WTC11 (cell line): ENCODE results near the gene ALK. TPM values are rescaled to one million over a fixed set of nuclear protein-coding genes. Genes with fewer than 3 reads are reported as not detected.

ENCODE experiments used
- ATAC-seq: fragments of 200-7000 bp; cut with Tn5 transposase; 2 replicates; pipeline ENCODE4 v1.10.0; 2021; ENCODE audit warnings: mild to moderate bottlenecking, moderate library complexity
- CTCF ChIA-PET: fragments of 300-600 bp; sonication (Branson Sonifier 250); formaldehyde crosslinking; loops from one replicate; lab custom pipeline; 2021; ENCODE audit warnings: antibody characterized with exemption; lab: Charles Lee
- POLR2A ChIA-PET: fragments of 350-600 bp; sonication (Branson Sonifier 250); formaldehyde crosslinking; loops from one replicate; lab custom pipeline; 2021; ENCODE audit warnings: antibody characterized with exemption; lab: Charles Lee
- DNase-seq: peaks from one replicate; pipeline ENCODE4 v3.0.0; 2021; ENCODE audit warnings: low spot score
- H3K27ac Mint-ChIP-seq: 2 replicates; pipeline ENCODE4 v1.8.0; 2021; ENCODE audit warnings: mixed read lengths
- H3K27me3 Mint-ChIP-seq: 2 replicates; pipeline ENCODE4 v1.8.0; 2021; ENCODE audit warnings: low read depth, mild to moderate bottlenecking, moderate library complexity, mixed read lengths
- H3K36me3 Mint-ChIP-seq: 2 replicates; pipeline ENCODE4 v1.8.0; 2021; ENCODE audit warnings: mixed read lengths
- H3K4me1 Mint-ChIP-seq: 2 replicates; pipeline ENCODE4 v1.8.0; 2022; ENCODE audit warnings: mixed read lengths
- H3K4me3 Mint-ChIP-seq: 2 replicates; pipeline ENCODE4 v1.8.0; 2021; ENCODE audit warnings: mild to moderate bottlenecking, moderate library complexity, mixed read lengths
- H3K9me3 Mint-ChIP-seq: 2 replicates; pipeline ENCODE4 v1.8.0; 2021; ENCODE audit warnings: mixed read lengths
- ATF1 ChIP-seq: sonication (generic); formaldehyde crosslinking; IDR thresholded peaks from 2 replicates; pipeline ENCODE4 v1.8.1; 2023; ENCODE audit warnings: mild to moderate bottlenecking, moderate library complexity, missing genetic modification reagents
- CREB1 ChIP-seq: sonication (generic); formaldehyde crosslinking; IDR thresholded peaks from 2 replicates; pipeline ENCODE4 v1.8.0; 2023; ENCODE audit warnings: mild to moderate bottlenecking, missing genetic modification reagents
- ELF4 ChIP-seq: sonication (generic); formaldehyde crosslinking; IDR thresholded peaks from 2 replicates; pipeline ENCODE4 v1.8.1; 2022; ENCODE audit warnings: low read depth, mild to moderate bottlenecking, moderate library complexity, missing genetic modification reagents
- GABPB1 ChIP-seq: sonication (generic); formaldehyde crosslinking; IDR thresholded peaks from 2 replicates; pipeline ENCODE4 v1.8.1; 2023; ENCODE audit warnings: mild to moderate bottlenecking, missing genetic modification reagents
- IRF2 ChIP-seq: sonication (generic); formaldehyde crosslinking; IDR thresholded peaks from 2 replicates; pipeline ENCODE4 v1.8.0; 2022; ENCODE audit warnings: low read depth, missing genetic modification reagents, borderline replicate concordance
- NFATC4 ChIP-seq: fragments of 250-450 bp; sonication (Bioruptor Pico); IDR thresholded peaks from 2 replicates; pipeline ENCODE4 v1.9.0; 2021; ENCODE audit warnings: mild to moderate bottlenecking
- NFE2L1 ChIP-seq: sonication (generic); formaldehyde crosslinking; IDR thresholded peaks from 2 replicates; pipeline ENCODE4 v1.8.1; 2023; ENCODE audit warnings: missing genetic modification reagents
- NFYB ChIP-seq: sonication (generic); formaldehyde crosslinking; conservative IDR thresholded peaks from 2 replicates; pipeline ENCODE4 v1.8.0; 2022; ENCODE audit warnings: low read depth, missing genetic modification reagents
- NR3C1 ChIP-seq: sonication (generic); formaldehyde crosslinking; conservative IDR thresholded peaks from 2 replicates; pipeline ENCODE4 v1.8.1; 2023; ENCODE audit warnings: low read depth, mild to moderate bottlenecking, missing genetic modification reagents
- OVOL2 ChIP-seq: fragments of 250-450 bp; sonication (Bioruptor Pico); IDR thresholded peaks from 2 replicates; pipeline ENCODE4 v1.9.0; 2021; ENCODE audit warnings: mild to moderate bottlenecking, borderline replicate concordance
- PRRX2 ChIP-seq: fragments of 250-450 bp; sonication (Bioruptor Pico); IDR thresholded peaks from 2 replicates; pipeline ENCODE4 v1.8.0; 2021; ENCODE audit warnings: mild to moderate bottlenecking
- SP1 ChIP-seq: sonication (generic); formaldehyde crosslinking; conservative IDR thresholded peaks from 2 replicates; pipeline ENCODE4 v1.8.1; 2022; ENCODE audit warnings: missing genetic modification reagents
- TCF7 ChIP-seq: sonication (generic); formaldehyde crosslinking; IDR thresholded peaks from 2 replicates; pipeline ENCODE4 v1.8.0; 2022; ENCODE audit warnings: mild to moderate bottlenecking, low read depth, missing genetic modification reagents, moderate library complexity
- ZBTB21 ChIP-seq: sonication (generic); formaldehyde crosslinking; IDR thresholded peaks from 2 replicates; pipeline ENCODE4 v1.8.1; 2023; ENCODE audit warnings: mild to moderate bottlenecking, missing genetic modification reagents, borderline replicate concordance
- ZNF232 ChIP-seq: sonication (generic); formaldehyde crosslinking; IDR thresholded peaks from 2 replicates; pipeline ENCODE4 v1.8.0; 2022; ENCODE audit warnings: mild to moderate bottlenecking, missing genetic modification reagents
- ZNF317 ChIP-seq: sonication (generic); formaldehyde crosslinking; IDR thresholded peaks from 2 replicates; pipeline ENCODE4 v1.8.1; 2023; ENCODE audit warnings: low read depth, mild to moderate bottlenecking, moderate library complexity, missing genetic modification reagents, borderline replicate concordance
- ZNF416 ChIP-seq: fragments of 250-450 bp; sonication (Bioruptor Pico); IDR thresholded peaks from 2 replicates; pipeline ENCODE4 v1.9.0; 2021; ENCODE audit warnings: mild to moderate bottlenecking, inconsistent platforms
- total RNA-seq: library from RNA; stranded (reverse); gene quantifications from 3 replicates; pipeline ENCODE4 v1.2.3, GENCODE V29; 2021
- TF ChIP-seq, protein P1 (sequence below): sonication (generic); formaldehyde crosslinking; conservative IDR thresholded peaks from 2 replicates; pipeline ENCODE4 v1.8.1; 2023; ENCODE audit warnings: mild to moderate bottlenecking, low read depth, missing genetic modification reagents, moderate library complexity
- TF ChIP-seq, protein P2 (sequence below): sonication (generic); formaldehyde crosslinking; IDR thresholded peaks from 2 replicates; pipeline ENCODE4 v1.8.0; 2023; ENCODE audit warnings: mild to moderate bottlenecking, missing genetic modification reagents
- TF ChIP-seq, protein P3 (sequence below): sonication (generic); formaldehyde crosslinking; IDR thresholded peaks from 2 replicates; pipeline ENCODE4 v1.8.1; 2023; ENCODE audit warnings: mild to moderate bottlenecking, missing genetic modification reagents, borderline replicate concordance
- TF ChIP-seq, protein P4 (sequence below): sonication (generic); formaldehyde crosslinking; IDR thresholded peaks from 2 replicates; pipeline ENCODE4 v1.8.1; 2022; ENCODE audit warnings: mild to moderate bottlenecking, missing genetic modification reagents, moderate library complexity, borderline replicate concordance
- TF ChIP-seq, protein P5 (sequence below): sonication (generic); formaldehyde crosslinking; IDR thresholded peaks from 2 replicates; pipeline ENCODE4 v1.8.1; 2023; ENCODE audit warnings: mild to moderate bottlenecking, missing genetic modification reagents
- TF ChIP-seq, protein P6 (sequence below): sonication (generic); formaldehyde crosslinking; IDR thresholded peaks from 2 replicates; pipeline ENCODE4 v1.8.1; 2022; ENCODE audit warnings: missing genetic modification reagents, borderline replicate concordance

ALK gene
- total RNA-seq, 1 experiment from 2014 or later: not detected

DNA sequence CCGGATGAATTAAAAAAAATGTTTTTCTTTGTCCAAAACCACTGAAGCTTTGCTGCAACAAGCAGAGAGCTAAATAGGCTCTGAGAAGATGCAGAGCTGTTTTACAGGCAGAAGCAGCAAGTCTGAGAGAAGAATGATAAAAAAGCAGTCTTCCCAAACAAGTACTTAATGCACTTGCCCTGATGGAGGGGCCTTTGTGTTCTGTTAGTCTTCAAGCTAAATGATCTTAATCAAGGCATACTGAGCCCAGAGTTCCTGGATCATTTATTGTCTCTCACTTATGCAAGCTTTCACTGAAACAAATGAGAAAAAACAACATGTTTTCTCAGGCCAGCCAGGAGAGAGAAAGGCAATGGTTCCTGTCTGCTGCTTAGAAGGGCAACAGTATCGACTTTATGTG is 653.7 kb downstream of the ALK start:
- Mint-ChIP-seq H3K36me3 (0 out of 2 replicates have a peak, but pooled peaks cover 3% of the 10 kb centered on the region), H3K27ac (no peak overlapping the region), H3K4me3 (no peak overlapping the region), H3K9me3 (peaks cover 21% of the 10 kb centered on the region)
- ATAC-seq: no peak
- POLR2A ChIA-PET: no interaction called here
- no peak for TF ChIP-seq ZNF416
- TF ChIP-seq OVOL2: no peak
- no peak for TF ChIP-seq SP1
- no peak for TF ChIP-seq IRF2
- TF ChIP-seq PRRX2: no peak
- TF ChIP-seq, protein P1, sequence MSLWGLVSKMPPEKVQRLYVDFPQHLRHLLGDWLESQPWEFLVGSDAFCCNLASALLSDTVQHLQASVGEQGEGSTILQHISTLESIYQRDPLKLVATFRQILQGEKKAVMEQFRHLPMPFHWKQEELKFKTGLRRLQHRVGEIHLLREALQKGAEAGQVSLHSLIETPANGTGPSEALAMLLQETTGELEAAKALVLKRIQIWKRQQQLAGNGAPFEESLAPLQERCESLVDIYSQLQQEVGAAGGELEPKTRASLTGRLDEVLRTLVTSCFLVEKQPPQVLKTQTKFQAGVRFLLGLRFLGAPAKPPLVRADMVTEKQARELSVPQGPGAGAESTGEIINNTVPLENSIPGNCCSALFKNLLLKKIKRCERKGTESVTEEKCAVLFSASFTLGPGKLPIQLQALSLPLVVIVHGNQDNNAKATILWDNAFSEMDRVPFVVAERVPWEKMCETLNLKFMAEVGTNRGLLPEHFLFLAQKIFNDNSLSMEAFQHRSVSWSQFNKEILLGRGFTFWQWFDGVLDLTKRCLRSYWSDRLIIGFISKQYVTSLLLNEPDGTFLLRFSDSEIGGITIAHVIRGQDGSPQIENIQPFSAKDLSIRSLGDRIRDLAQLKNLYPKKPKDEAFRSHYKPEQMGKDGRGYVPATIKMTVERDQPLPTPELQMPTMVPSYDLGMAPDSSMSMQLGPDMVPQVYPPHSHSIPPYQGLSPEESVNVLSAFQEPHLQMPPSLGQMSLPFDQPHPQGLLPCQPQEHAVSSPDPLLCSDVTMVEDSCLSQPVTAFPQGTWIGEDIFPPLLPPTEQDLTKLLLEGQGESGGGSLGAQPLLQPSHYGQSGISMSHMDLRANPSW (CRISPR knock-in tag): no peak
- TF ChIP-seq, all 79 proteins: peak for 0
- H3K4me1 Mint-ChIP-seq: peaks cover 12% of the 10 kb centered on the region
- no peak for DNase-seq
- CTCF ChIA-PET: no interaction called here
- H3K27me3 Mint-ChIP-seq: no peaks in the 10 kb centered on the region; the same call in 1 of the 2 replicates

DNA sequence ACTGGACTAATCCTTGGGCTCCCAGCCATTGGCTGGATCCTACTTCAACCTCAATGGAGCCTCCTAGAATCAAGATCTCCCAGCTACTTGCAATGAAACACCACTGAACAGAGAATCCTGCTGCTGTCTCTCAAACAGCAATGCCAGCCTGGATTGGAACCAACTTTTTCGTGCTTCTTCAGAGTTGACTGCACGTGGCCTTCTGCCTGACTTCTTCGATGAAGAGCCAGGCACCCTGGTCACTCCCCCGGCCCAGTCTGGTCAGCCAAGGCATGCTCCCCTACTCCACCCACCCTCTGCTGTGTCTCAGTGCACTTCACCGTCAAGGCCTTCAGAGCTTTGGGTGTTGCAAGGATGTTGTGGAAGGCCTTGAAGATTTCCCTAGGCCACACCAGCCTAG is 657.5 kb downstream of the ALK start:
- POLR2A ChIA-PET: no interaction called here
- no peak for TF ChIP-seq IRF2
- TF ChIP-seq NFATC4 (CRISPR knock-in tag): no peak
- no peak for TF ChIP-seq SP1
- TF ChIP-seq, protein P2, sequence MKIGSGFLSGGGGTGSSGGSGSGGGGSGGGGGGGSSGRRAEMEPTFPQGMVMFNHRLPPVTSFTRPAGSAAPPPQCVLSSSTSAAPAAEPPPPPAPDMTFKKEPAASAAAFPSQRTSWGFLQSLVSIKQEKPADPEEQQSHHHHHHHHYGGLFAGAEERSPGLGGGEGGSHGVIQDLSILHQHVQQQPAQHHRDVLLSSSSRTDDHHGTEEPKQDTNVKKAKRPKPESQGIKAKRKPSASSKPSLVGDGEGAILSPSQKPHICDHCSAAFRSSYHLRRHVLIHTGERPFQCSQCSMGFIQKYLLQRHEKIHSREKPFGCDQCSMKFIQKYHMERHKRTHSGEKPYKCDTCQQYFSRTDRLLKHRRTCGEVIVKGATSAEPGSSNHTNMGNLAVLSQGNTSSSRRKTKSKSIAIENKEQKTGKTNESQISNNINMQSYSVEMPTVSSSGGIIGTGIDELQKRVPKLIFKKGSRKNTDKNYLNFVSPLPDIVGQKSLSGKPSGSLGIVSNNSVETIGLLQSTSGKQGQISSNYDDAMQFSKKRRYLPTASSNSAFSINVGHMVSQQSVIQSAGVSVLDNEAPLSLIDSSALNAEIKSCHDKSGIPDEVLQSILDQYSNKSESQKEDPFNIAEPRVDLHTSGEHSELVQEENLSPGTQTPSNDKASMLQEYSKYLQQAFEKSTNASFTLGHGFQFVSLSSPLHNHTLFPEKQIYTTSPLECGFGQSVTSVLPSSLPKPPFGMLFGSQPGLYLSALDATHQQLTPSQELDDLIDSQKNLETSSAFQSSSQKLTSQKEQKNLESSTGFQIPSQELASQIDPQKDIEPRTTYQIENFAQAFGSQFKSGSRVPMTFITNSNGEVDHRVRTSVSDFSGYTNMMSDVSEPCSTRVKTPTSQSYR: no peak
- no peak for TF ChIP-seq TCF7 (CRISPR knock-in tag)
- TF ChIP-seq, protein P3, sequence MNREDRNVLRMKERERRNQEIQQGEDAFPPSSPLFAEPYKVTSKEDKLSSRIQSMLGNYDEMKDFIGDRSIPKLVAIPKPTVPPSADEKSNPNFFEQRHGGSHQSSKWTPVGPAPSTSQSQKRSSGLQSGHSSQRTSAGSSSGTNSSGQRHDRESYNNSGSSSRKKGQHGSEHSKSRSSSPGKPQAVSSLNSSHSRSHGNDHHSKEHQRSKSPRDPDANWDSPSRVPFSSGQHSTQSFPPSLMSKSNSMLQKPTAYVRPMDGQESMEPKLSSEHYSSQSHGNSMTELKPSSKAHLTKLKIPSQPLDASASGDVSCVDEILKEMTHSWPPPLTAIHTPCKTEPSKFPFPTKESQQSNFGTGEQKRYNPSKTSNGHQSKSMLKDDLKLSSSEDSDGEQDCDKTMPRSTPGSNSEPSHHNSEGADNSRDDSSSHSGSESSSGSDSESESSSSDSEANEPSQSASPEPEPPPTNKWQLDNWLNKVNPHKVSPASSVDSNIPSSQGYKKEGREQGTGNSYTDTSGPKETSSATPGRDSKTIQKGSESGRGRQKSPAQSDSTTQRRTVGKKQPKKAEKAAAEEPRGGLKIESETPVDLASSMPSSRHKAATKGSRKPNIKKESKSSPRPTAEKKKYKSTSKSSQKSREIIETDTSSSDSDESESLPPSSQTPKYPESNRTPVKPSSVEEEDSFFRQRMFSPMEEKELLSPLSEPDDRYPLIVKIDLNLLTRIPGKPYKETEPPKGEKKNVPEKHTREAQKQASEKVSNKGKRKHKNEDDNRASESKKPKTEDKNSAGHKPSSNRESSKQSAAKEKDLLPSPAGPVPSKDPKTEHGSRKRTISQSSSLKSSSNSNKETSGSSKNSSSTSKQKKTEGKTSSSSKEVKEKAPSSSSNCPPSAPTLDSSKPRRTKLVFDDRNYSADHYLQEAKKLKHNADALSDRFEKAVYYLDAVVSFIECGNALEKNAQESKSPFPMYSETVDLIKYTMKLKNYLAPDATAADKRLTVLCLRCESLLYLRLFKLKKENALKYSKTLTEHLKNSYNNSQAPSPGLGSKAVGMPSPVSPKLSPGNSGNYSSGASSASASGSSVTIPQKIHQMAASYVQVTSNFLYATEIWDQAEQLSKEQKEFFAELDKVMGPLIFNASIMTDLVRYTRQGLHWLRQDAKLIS (CRISPR knock-in tag): no peak
- no peak for TF ChIP-seq NR3C1 (CRISPR knock-in tag)
- no peak for TF ChIP-seq ZNF317 (CRISPR knock-in tag)
- TF ChIP-seq, protein P4, sequence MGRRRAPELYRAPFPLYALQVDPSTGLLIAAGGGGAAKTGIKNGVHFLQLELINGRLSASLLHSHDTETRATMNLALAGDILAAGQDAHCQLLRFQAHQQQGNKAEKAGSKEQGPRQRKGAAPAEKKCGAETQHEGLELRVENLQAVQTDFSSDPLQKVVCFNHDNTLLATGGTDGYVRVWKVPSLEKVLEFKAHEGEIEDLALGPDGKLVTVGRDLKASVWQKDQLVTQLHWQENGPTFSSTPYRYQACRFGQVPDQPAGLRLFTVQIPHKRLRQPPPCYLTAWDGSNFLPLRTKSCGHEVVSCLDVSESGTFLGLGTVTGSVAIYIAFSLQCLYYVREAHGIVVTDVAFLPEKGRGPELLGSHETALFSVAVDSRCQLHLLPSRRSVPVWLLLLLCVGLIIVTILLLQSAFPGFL (CRISPR knock-in tag): no peak
- no peak for TF ChIP-seq ATF1 (CRISPR knock-in tag)
- TF ChIP-seq GABPB1 (CRISPR knock-in tag): no peak
- TF ChIP-seq CREB1 (CRISPR knock-in tag): no peak
- TF ChIP-seq, protein P5, sequence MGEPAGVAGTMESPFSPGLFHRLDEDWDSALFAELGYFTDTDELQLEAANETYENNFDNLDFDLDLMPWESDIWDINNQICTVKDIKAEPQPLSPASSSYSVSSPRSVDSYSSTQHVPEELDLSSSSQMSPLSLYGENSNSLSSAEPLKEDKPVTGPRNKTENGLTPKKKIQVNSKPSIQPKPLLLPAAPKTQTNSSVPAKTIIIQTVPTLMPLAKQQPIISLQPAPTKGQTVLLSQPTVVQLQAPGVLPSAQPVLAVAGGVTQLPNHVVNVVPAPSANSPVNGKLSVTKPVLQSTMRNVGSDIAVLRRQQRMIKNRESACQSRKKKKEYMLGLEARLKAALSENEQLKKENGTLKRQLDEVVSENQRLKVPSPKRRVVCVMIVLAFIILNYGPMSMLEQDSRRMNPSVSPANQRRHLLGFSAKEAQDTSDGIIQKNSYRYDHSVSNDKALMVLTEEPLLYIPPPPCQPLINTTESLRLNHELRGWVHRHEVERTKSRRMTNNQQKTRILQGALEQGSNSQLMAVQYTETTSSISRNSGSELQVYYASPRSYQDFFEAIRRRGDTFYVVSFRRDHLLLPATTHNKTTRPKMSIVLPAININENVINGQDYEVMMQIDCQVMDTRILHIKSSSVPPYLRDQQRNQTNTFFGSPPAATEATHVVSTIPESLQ (CRISPR knock-in tag): no peak
- TF ChIP-seq NFYB (CRISPR knock-in tag): no peak
- TF ChIP-seq ZBTB21 (CRISPR knock-in tag): no peak
- TF ChIP-seq, protein P6, sequence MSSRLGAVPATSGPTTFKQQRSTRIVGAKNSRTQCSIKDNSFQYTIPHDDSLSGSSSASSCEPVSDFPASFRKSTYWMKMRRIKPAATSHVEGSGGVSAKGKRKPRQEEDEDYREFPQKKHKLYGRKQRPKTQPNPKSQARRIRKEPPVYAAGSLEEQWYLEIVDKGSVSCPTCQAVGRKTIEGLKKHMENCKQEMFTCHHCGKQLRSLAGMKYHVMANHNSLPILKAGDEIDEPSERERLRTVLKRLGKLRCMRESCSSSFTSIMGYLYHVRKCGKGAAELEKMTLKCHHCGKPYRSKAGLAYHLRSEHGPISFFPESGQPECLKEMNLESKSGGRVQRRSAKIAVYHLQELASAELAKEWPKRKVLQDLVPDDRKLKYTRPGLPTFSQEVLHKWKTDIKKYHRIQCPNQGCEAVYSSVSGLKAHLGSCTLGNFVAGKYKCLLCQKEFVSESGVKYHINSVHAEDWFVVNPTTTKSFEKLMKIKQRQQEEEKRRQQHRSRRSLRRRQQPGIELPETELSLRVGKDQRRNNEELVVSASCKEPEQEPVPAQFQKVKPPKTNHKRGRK (CRISPR knock-in tag): no peak
- TF ChIP-seq ZNF232 (CRISPR knock-in tag): no peak
- TF ChIP-seq NFE2L1: no peak
- TF ChIP-seq ELF4 (CRISPR knock-in tag): no peak

More for the DNA sequence above, 657.5 kb downstream of the ALK start:
- no peak for ATAC-seq
- DNase-seq: no peak
- Mint-ChIP-seq H3K9me3 (peaks cover 21% of the 10 kb centered on the region), H3K4me3 (no peak overlapping the region), H3K27me3 (no peaks in the 10 kb centered on the region; the same call in 1 of the 2 replicates), H3K27ac (no peak overlapping the region), H3K36me3 (0 out of 2 replicates have a peak, but pooled peaks cover 3% of the 10 kb centered on the region), H3K4me1 (no peaks in the 10 kb centered on the region)
- CTCF ChIA-PET: no interaction called here
